ENCODE measurements around the gene MAPKAPK2. TPM values are rescaled to one million over a fixed set of nuclear protein-coding genes. Genes with fewer than 3 reads are reported as not detected.
"Not testable (repeated sequence)": the region's sequence is repeated elsewhere in the genome, so short reads cannot be mapped to it uniquely, and the experiment has no call there.

Gene MAPKAPK2
- total RNA-seq, 1 donor from 2014 or later, result 33.5 TPM

- no peak for DNase-seq
These were observed 93.3 kb downstream of the MAPKAPK2 start for GRCh38 chr1:206778031-206778430.

GRCh38 chr1:206778911-206779310, 94.2 kb downstream of the MAPKAPK2 start:
- DNase-seq, result not testable (repeated sequence)

GRCh38 chr1:206779638-206780037, 94.9 kb downstream of the MAPKAPK2 start:
- DNase-seq, result no peak

- DNase-seq, result no peak
These were observed 97.7 kb downstream of the MAPKAPK2 start for GRCh38 chr1:206782448-206782847.

GRCh38 chr1:206783506-206783905, 98.8 kb downstream of the MAPKAPK2 start:
- no peak for DNase-seq

Small RNA genes lying within 50 kb of the gene (small RNA-seq; reads per million reads assigned to genes)
- gene RF00019 (ENCODE audit: low replicate concordance), result not detected

Other genes with a start within 250 kb of the MAPKAPK2 start
- 6.5 TPM for gene IKBKE, start 214.4 kb upstream of the MAPKAPK2 start, total RNA-seq
- gene RASSF5, start 177.4 kb upstream of the MAPKAPK2 start, total RNA-seq, result 9.3 TPM
- 36.6 TPM for gene EIF2D, start 72.4 kb upstream of the MAPKAPK2 start, total RNA-seq
- 8.2 TPM for gene DYRK3, start 49.4 kb upstream of the MAPKAPK2 start, total RNA-seq
- not detected for gene IL19, start 85.9 kb downstream of the MAPKAPK2 start, total RNA-seq
- gene IL10, start 87.6 kb downstream of the MAPKAPK2 start, total RNA-seq, result 1.4 TPM
- 0.59 TPM for gene IL20, start 180.7 kb downstream of the MAPKAPK2 start, total RNA-seq
- not detected for gene IL24, start 212.5 kb downstream of the MAPKAPK2 start, total RNA-seq
- 0.69 TPM for gene FCMR, start 237.0 kb downstream of the MAPKAPK2 start, total RNA-seq

All from skin of body (tissue), 3 donors.